B cell (primary cell): ENCODE measurements around the gene COG7. TPM values are rescaled to one million over a fixed set of nuclear protein-coding genes. Genes with fewer than 3 reads are reported as not detected.

ENCODE experiments used
- ATAC-seq: fragments of 200-7000 bp; cut with Tn5 transposase; one replicate; pipeline ENCODE4 v1.10.0; 2021; ENCODE audit warnings: low read depth, mild to moderate bottlenecking, moderate number of reproducible peaks, moderate library complexity
- CTCF ChIA-PET: fragments of 350-600 bp; sonication (Branson Sonifier 250); formaldehyde crosslinking; loops from one replicate; lab custom pipeline; 2021; ENCODE audit warnings: antibody characterized with exemption, inconsistent platforms; lab: Charles Lee
- POLR2A ChIA-PET: fragments of 350-600 bp; sonication (Branson Sonifier 250); formaldehyde crosslinking; loops from one replicate; lab custom pipeline; 2021; ENCODE audit warnings: antibody characterized with exemption; lab: Charles Lee
- DNase-seq: peaks from one replicate; pipeline ENCODE4 v3.0.0; 2013
- H2AFZ ChIP-seq: 2 replicates; pipeline ENCODE4 v1.6.1; 2012; ENCODE audit warnings: mild to moderate bottlenecking, low read depth, low read length; ENCODE audit not compliant: insufficient read depth, poor library complexity, severe bottlenecking
- H3K27ac ChIP-seq, 2 donors: 1 replicate in 1 of 2; 2 replicates in 1 of 2; pipeline ENCODE4 v1.5.1; 2012 to 2013; ENCODE audit warnings: low read length in 2 of 2, mild to moderate bottlenecking in 2 of 2, moderate library complexity in 1 of 2
- H3K27me3 ChIP-seq, 4 experiments: fragments of 200-600 bp in 1 of 4; sonication (generic) in 1 of 4; replicated peaks in 1 of 4; 1 replicate in 2 of 4; 2 replicates in 2 of 4; pipeline versions ENCODE4 v1.6.1 to v1.7.0; 2013 to 2016; ENCODE audit warnings: low read length in 3 of 4, mild to moderate bottlenecking in 2 of 4, mixed read lengths in 1 of 4, moderate library complexity in 1 of 4; ENCODE audit not compliant: insufficient read depth in 4 of 4, control insufficient read depth in 3 of 4; ENCODE audit errors: control extremely low read depth in 1 of 4
- H3K36me3 ChIP-seq, 2 experiments: replicated peaks in 1 of 2; 1 replicate in 1 of 2; 2 replicates in 1 of 2; pipeline versions ENCODE4 v1.6.1 to v1.7.1; 2013; ENCODE audit warnings: low read length in 1 of 2; ENCODE audit not compliant: insufficient read depth in 2 of 2, control insufficient read depth in 1 of 2; ENCODE audit errors: control extremely low read depth in 1 of 2, extremely low read depth in 1 of 2
- H3K4me1 ChIP-seq, 2 donors: fragments of 200-600 bp in 1 of 2; sonication (generic) in 1 of 2; 1 replicate in 1 of 2; 2 replicates in 1 of 2; pipeline versions ENCODE4 v1.5.1 to v1.6.1; 2013 to 2017; ENCODE audit warnings: low read length in 2 of 2; ENCODE audit not compliant: control insufficient read depth in 2 of 2, insufficient read depth in 2 of 2
- H3K4me2 ChIP-seq: replicated peaks from 2 replicates; pipeline ENCODE3; 2012; ENCODE audit warnings: mild to moderate bottlenecking, low read depth, low read length; ENCODE audit not compliant: poor library complexity, severe bottlenecking
- H3K4me3 ChIP-seq, 5 experiments: fragments of 200-600 bp in 1 of 5; sonication (generic) in 1 of 5; 1 replicate in 3 of 5; 2 replicates in 2 of 5; pipeline versions ENCODE4 v1.5.1 to v1.7.0; 2011 to 2016; ENCODE audit warnings: low read length in 4 of 5, mild to moderate bottlenecking in 4 of 5, low read depth in 2 of 5, control low read depth in 1 of 5, moderate library complexity in 1 of 5; ENCODE audit not compliant: insufficient read depth in 1 of 5; ENCODE audit errors: control extremely low read depth in 1 of 5, extremely low read depth in 1 of 5
- H3K79me2 ChIP-seq: fragments of 200-600 bp; sonication (generic); one replicate; pipeline ENCODE4 v1.6.0; 2016; ENCODE audit warnings: low read length; ENCODE audit not compliant: control insufficient read depth, insufficient read depth
- H3K9ac ChIP-seq: fragments of 200-600 bp; sonication (generic); 2 replicates; pipeline ENCODE4 v1.6.1; 2017; ENCODE audit warnings: mild to moderate bottlenecking, low read length, moderate library complexity
- H3K9me3 ChIP-seq, 3 donors: one replicate each; pipeline versions ENCODE4 v1.6.1 to v1.7.1; 2013; ENCODE audit warnings: low read length in 2 of 3; ENCODE audit not compliant: control insufficient read depth in 2 of 3, insufficient read depth in 1 of 3; ENCODE audit errors: control extremely low read depth in 1 of 3
- H4K20me1 ChIP-seq: 2 replicates; pipeline ENCODE4 v1.6.0; 2012; ENCODE audit warnings: mild to moderate bottlenecking, low read length; ENCODE audit not compliant: insufficient read depth, control insufficient read depth, poor library complexity, severe bottlenecking
- H3K27ac Mint-ChIP-seq: one replicate; pipeline ENCODE4 v1.8.0; 2021; ENCODE audit warnings: mixed read lengths
- H3K27me3 Mint-ChIP-seq: one replicate; pipeline ENCODE4 v1.8.0; 2021; ENCODE audit warnings: mixed read lengths
- H3K4me1 Mint-ChIP-seq: one replicate; pipeline ENCODE4 v1.8.0; 2021; ENCODE audit warnings: mixed read lengths
- H3K4me3 Mint-ChIP-seq: one replicate; pipeline ENCODE4 v1.8.0; 2021; ENCODE audit warnings: mixed read lengths
- H3K9me3 Mint-ChIP-seq: one replicate; pipeline ENCODE4 v1.8.0; 2022; ENCODE audit warnings: mixed read lengths; ENCODE audit not compliant: insufficient read depth
- CTCF ChIP-seq: fragments of 200-600 bp; IDR thresholded peaks from one replicate; pipeline ENCODE4 v1.8.0; 2022; ENCODE audit warnings: antibody characterized with exemption, mild to moderate bottlenecking
- EZH2 ChIP-seq: IDR thresholded peaks from 2 replicates; pipeline ENCODE4 v1.6.1; 2012; ENCODE audit warnings: borderline replicate concordance, low read depth, mild to moderate bottlenecking, moderate library complexity, low read length; ENCODE audit not compliant: insufficient read depth, poor library complexity, severe bottlenecking
- WGBS: methylation state at CpG from one replicate; pipeline ENCODE4 v1.1.5; 2013; ENCODE audit warnings: missing lambda C conversion rate; ENCODE audit not compliant: insufficient coverage; 5-methylcytosine and 5-hydroxymethylcytosine counted together
- intact Hi-C: fragments of 100-400 bp; cut with micrococcal nuclease; formaldehyde crosslinking; loops from one replicate; pipeline ENCODE4 v1.10.0; 2022
- polyA plus RNA-seq: library from polyadenylated mRNA; depleted of rRNA; stranded (reverse); fragments of >200 nt; gene quantifications from 2 replicates; pipeline ENCODE4 v1.2.3, GENCODE V29; 2012
- total RNA-seq, 2 donors: library from RNA; stranded (reverse); fragments of 120-200 nt in 1 of 2; gene quantifications; 1 replicate in 1 of 2; 2 replicates in 1 of 2; pipeline versions ENCODE4 v1.2.3 to v1.2.4, GENCODE V29; 2013 to 2022

Gene COG7
- total and polyA plus RNA-seq, 2 donors (not counting 1 experiment from before 2014, with no cell fraction given), result 21.3 to 37.8 TPM

GRCh38 chr16:23436951-23437350 is 16.0 kb downstream of the COG7 start:
- Histone ChIP-seq H3K27ac (no peak overlapping the region), H3K36me3 (peaks cover 6 to 38% of the 10 kb centered on the region in 2 experiments), H2AFZ (no peak overlapping the region), H3K27me3 (no peaks in the 10 kb centered on the region), H3K4me3 (no peak overlapping the region), H3K4me1 (no peaks in the 10 kb centered on the region), H3K9me3 (no peaks in the 10 kb centered on the region), H4K20me1 (no peaks in the 10 kb centered on the region), H3K79me2 (no peaks in the 10 kb centered on the region), H3K9ac (no peak overlapping the region), H3K4me2 (no peak overlapping the region)
- H3K27me3 Mint-ChIP-seq, result no peaks in the 10 kb centered on the region
- ChIA-PET POLR2A (no interaction called here), CTCF (interaction anchor here (0.8 to 7.7 kb wide), 8 partner anchors 10 to 377 kb away, joined by 4 to 118 read pairs (median 20); partner anchors contain the start of genes COG7, NDUFAB1 and SCNN1G)
- no peak for DNase-seq
- no peak overlapping the region for H3K27ac Mint-ChIP-seq
- H3K4me1 Mint-ChIP-seq, result peaks cover 3% of the 10 kb centered on the region
- H3K4me3 Mint-ChIP-seq, result no peak overlapping the region
- intact Hi-C loops, result loop anchor here (10.0 kb wide), 3 partner anchors 1732 to 1882 kb away; no protein-coding TSS in a partner anchor
- no peak for TF ChIP-seq CTCF
- ATAC-seq, result no peak
- 100% methylated on average over 3 of the region's 4 CpGs for WGBS
- H3K9me3 Mint-ChIP-seq, result no peaks in the 10 kb centered on the region

DNA sequence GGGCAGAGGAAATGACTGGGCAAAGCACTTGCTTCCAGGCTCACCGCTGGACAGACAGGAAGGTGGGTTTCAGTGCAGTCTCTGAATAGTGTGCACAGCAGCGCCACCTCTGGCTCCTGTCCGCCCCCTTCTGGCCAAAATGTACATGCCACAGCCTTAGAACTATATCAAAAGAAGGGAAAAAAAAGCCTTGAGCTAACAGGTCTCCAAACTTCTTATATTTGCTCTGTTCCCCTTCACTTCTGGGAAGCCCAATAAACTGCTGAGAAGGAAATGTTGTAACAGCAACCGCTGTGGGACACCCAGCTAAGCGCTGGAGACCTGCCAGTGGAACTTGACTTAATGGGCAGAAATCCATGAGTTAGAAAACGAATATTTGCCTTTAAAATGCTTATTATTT is 17.5 kb downstream of the COG7 start:
- TF ChIP-seq EZH2, result no peak
- peak; percentile 95 for TF ChIP-seq CTCF
- Histone ChIP-seq H3K9me3 (no peaks in the 10 kb centered on the region), H3K4me3 (no peak overlapping the region), H3K4me1 (no peaks in the 10 kb centered on the region), H4K20me1 (no peaks in the 10 kb centered on the region), H3K79me2 (no peaks in the 10 kb centered on the region), H2AFZ (no peak overlapping the region), H3K27me3 (no peaks in the 10 kb centered on the region), H3K27ac (no peak overlapping the region), H3K36me3 (peaks cover 6 to 39% of the 10 kb centered on the region in 2 experiments), H3K9ac (no peak overlapping the region), H3K4me2 (no peak overlapping the region)
- Mint-ChIP-seq H3K27me3 (no peaks in the 10 kb centered on the region), H3K9me3 (no peaks in the 10 kb centered on the region), H3K4me3 (no peak overlapping the region), H3K27ac (no peak overlapping the region), H3K4me1 (peaks cover 3% of the 10 kb centered on the region)
- intact Hi-C loops, result loop anchor here (1.0 to 10.0 kb wide), 5 partner anchors 17 to 1881 kb away; partner anchors contain the start of genes COG7 and NDUFAB1
- WGBS, result 15% methylated on average over 3 of the region's 6 CpGs
- ATAC-seq (peak; percentile 84), DNase-seq (peak; percentile 73)
- POLR2A ChIA-PET, result no interaction called here
- CTCF ChIA-PET, result interaction anchor here (0.6 to 7.7 kb wide), 36 partner anchors 10 to 1779 kb away, joined by 3 to 118 read pairs (median 5); partner anchors contain the start of genes COG7, GGA2, NDUFAB1 and SCNN1B
